ENCODE data around the gene CSF2. TPM values are rescaled to one million over a fixed set of nuclear protein-coding genes. Genes with fewer than 3 reads are reported as not detected.

Gene CSF2
- total RNA-seq, 1 donor from 2014 or later = not detected

- Mint-ChIP-seq H3K4me1 (ENCODE audit: unreplicated experiment) (no peaks in the 10 kb centered on the region), H3K27me3 (no peaks in the 10 kb centered on the region), H3K36me3 (no peaks in the 10 kb centered on the region), H3K4me3 (no peak overlapping the region), H3K27ac (no peak overlapping the region), H3K9me3 (no peaks in the 10 kb centered on the region)
- TF ChIP-seq CTCF (conservative IDR thresholded peaks at IDR 0.05) = no peak
- DNase-seq (ENCODE audit: extremely low spot score, unreplicated experiment) = no peak
Observed at GRCh38 chr5:132109494-132110053, 36.0 kb downstream of the CSF2 start.

- H3K27ac Mint-ChIP-seq = no peak overlapping the region
- no peaks in the 10 kb centered on the region for H3K9me3 Mint-ChIP-seq
- no peaks in the 10 kb centered on the region for H3K4me1 Mint-ChIP-seq (ENCODE audit: unreplicated experiment)
- H3K4me3 Mint-ChIP-seq = no peak overlapping the region
- DNase-seq (ENCODE audit: extremely low spot score, unreplicated experiment) = no peak
- H3K27me3 Mint-ChIP-seq = no peaks in the 10 kb centered on the region
- no peaks in the 10 kb centered on the region for H3K36me3 Mint-ChIP-seq
- TF ChIP-seq CTCF (conservative IDR thresholded peaks at IDR 0.05) = no peak
Observed at GRCh38 chr5:132110195-132110594, 36.6 kb downstream of the CSF2 start.

GRCh38 chr5:132110930-132111329 lies 37.3 kb downstream of the CSF2 start:
- no peaks in the 10 kb centered on the region for H3K9me3 Mint-ChIP-seq
- no peaks in the 10 kb centered on the region for H3K4me1 Mint-ChIP-seq (ENCODE audit: unreplicated experiment)
- H3K27me3 Mint-ChIP-seq = peaks cover 5% of the 10 kb centered on the region
- H3K4me3 Mint-ChIP-seq = no peak overlapping the region
- no peaks in the 10 kb centered on the region for H3K36me3 Mint-ChIP-seq
- no peak for DNase-seq (ENCODE audit: extremely low spot score, unreplicated experiment)
- no peak overlapping the region for H3K27ac Mint-ChIP-seq
- TF ChIP-seq CTCF (conservative IDR thresholded peaks at IDR 0.05) = no peak

- TF ChIP-seq CTCF (conservative IDR thresholded peaks at IDR 0.05) = no peak
Observed at GRCh38 chr5:132112111-132112510, 38.5 kb downstream of the CSF2 start.

GRCh38 chr5:132114150-132115121 lies 40.8 kb downstream of the CSF2 start:
- no peak for TF ChIP-seq CTCF (conservative IDR thresholded peaks at IDR 0.05)
- Mint-ChIP-seq H3K4me3 (no peak overlapping the region), H3K27me3 (peaks cover 5% of the 10 kb centered on the region), H3K27ac (no peak overlapping the region), H3K9me3 (no peaks in the 10 kb centered on the region), H3K4me1 (ENCODE audit: unreplicated experiment) (no peaks in the 10 kb centered on the region), H3K36me3 (no peaks in the 10 kb centered on the region)
- DNase-seq (ENCODE audit: extremely low spot score, unreplicated experiment) = no peak

More at GRCh38 chr5:132112111-132112510, 38.5 kb downstream of the CSF2 start:
- Mint-ChIP-seq H3K9me3 (no peaks in the 10 kb centered on the region), H3K4me1 (ENCODE audit: unreplicated experiment) (no peaks in the 10 kb centered on the region), H3K27me3 (peaks cover 5% of the 10 kb centered on the region), H3K4me3 (no peak overlapping the region), H3K36me3 (no peaks in the 10 kb centered on the region), H3K27ac (no peak overlapping the region)
- no peak for DNase-seq (ENCODE audit: extremely low spot score, unreplicated experiment)
